Fibroblast of skin of right quadriceps (primary cell): ENCODE measurements around the gene COG7.
"Not testable (repeated sequence)": the region's sequence is repeated elsewhere in the genome, so short reads cannot be mapped to it uniquely, and the experiment has no call there.

ENCODE experiments used
- DNase-seq: peaks from one replicate; pipeline ENCODE4 v3.0.0-alpha.2; 2013

The COG7 gene

GRCh38 chr16:23452572-23453337 is at the start of gene COG7:
Gene COG7, minus strand, starts transcription at chr16:23453189. Its CDS starts 195 bp downstream, at chr16:23452994.
- DNase-seq, result peak; percentile 86

- no peak for DNase-seq
Measured at GRCh38 chr16:23502466-23502865, 49.5 kb upstream of the COG7 start.

- no peak for DNase-seq
Measured at GRCh38 chr16:23501291-23501690, 48.3 kb upstream of the COG7 start.

GRCh38 chr16:23500862-23501225 is 47.9 kb upstream of the COG7 start:
- DNase-seq, result no peak

- DNase-seq, result no peak
Measured at GRCh38 chr16:23500212-23500861, 47.3 kb upstream of the COG7 start.

GRCh38 chr16:23499801-23500200 is 46.8 kb upstream of the COG7 start:
- no peak for DNase-seq

- DNase-seq, result no peak
Measured at GRCh38 chr16:23498863-23499262, 45.9 kb upstream of the COG7 start.

GRCh38 chr16:23497543-23497868 is 44.5 kb upstream of the COG7 start:
- DNase-seq, result no peak

GRCh38 chr16:23496821-23497542 is 44.0 kb upstream of the COG7 start:
- peak; percentile 29 for DNase-seq

GRCh38 chr16:23495671-23496070 is 42.7 kb upstream of the COG7 start:
- no peak for DNase-seq

- no peak for DNase-seq
Measured at GRCh38 chr16:23494188-23494587, 41.2 kb upstream of the COG7 start.

GRCh38 chr16:23491490-23492391 is 38.8 kb upstream of the COG7 start:
- peak; percentile 44 for DNase-seq

GRCh38 chr16:23486480-23486879 is 33.5 kb upstream of the COG7 start:
- no peak for DNase-seq

- no peak for DNase-seq
Measured at GRCh38 chr16:23485841-23486240, 32.9 kb upstream of the COG7 start.

GRCh38 chr16:23485257-23485614 is 32.2 kb upstream of the COG7 start:
- no peak for DNase-seq

GRCh38 chr16:23484510-23485256 is 31.7 kb upstream of the COG7 start:
- no peak for DNase-seq

GRCh38 chr16:23483492-23483891 is 30.5 kb upstream of the COG7 start:
- not testable (repeated sequence) for DNase-seq

- no peak for DNase-seq
Measured at GRCh38 chr16:23482778-23483177, 29.8 kb upstream of the COG7 start.

- no peak for DNase-seq
Measured at GRCh38 chr16:23480257-23480656, 27.3 kb upstream of the COG7 start.

GRCh38 chr16:23479138-23479537 is 26.1 kb upstream of the COG7 start:
- no peak for DNase-seq

GRCh38 chr16:23478566-23478965 is 25.6 kb upstream of the COG7 start:
- no peak for DNase-seq

GRCh38 chr16:23476289-23476688 is 23.3 kb upstream of the COG7 start:
- DNase-seq, result no peak
